Smooth muscle cell of the brain vasculature (primary cell): ENCODE data around the gene TANC1.

Experiments
- DNase-seq: peaks from one replicate; pipeline ENCODE4 v3.0.0-alpha.2; 2012; ENCODE audit warnings: low read depth, low spot score

TANC1 gene

DNA sequence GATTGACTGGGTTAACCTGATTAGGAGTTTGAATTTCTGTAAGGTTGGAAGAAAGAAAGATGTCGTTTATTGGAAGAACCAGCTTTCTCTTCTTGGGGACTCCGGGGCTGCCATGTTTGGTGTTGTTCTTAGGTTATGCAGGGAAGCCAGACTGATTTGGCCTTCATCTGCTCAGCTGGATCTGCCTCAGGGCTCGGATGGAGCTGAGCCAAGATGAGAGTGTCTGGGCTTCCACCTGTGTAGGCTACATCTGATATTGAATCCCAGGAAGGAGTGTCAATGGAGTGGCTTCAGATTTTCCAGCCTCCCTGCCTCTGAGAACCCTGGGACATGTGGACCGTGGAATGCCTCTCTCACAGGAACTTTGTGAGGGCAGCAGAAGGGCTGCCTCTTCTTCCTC is 192.0 kb downstream of the TANC1 start:
- no peak for DNase-seq

DNA sequence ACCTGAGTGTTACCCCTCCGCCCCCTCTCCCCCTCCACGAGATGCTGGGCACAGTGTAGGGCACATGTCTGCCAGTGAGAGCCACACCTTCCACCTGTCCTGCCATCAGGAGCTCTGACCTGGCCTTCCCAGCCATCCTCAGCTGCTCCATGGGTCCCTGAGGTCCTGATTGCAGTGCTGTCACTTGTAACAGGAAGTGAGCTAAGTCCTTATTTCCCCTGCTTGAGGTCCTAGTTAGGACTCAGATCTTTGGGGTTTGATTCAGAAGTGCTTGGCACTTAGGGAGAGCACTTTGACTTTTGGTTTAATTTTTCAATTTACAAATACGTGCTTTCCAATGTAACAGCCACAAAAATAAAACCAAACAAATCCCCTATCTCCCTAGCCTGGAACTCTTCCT is 192.5 kb downstream of the TANC1 start:
- no peak for DNase-seq

DNA sequence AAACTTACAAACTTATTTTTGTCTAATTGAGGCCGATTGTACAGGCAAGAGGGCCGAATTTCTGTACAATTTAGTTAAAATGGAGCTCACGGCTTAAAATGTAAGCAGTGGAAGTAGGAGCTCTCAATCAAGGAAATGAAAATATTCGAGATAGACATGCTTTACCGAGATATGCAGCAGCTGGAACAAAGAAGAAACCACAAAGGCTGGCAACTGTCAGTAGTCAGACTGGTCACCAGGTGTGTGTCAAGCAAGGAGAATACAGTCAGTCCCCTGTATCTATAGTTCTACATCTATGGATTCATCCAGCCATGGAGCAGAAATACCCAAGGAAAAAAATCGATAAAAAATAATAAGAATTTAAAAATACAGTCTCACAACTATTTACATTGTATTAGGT is 195.5 kb downstream of the TANC1 start:
- DNase-seq = no peak

DNA sequence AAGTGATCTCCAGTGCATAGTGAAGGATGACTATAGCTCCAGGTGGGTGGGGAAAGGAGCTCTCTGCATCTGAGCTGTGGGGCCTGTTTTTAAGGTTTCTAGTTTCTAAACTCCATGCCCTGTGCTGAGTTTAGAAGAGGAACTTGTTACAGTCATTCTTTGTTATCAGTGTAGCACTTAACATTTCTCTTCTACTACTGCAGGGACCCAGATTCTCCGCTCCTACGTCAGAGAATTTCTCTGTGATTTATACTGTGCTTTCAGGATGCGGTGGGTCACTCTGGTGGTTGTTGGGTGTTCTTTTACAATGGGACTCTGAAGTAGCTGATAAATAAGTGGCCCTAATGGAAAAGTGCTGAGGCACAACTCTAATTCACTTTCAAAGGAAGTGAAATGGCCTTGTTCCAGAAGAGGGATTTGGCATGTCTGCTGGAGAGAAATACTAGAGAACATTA is 196.0 kb downstream of the TANC1 start:
- DNase-seq = no peak

DNA sequence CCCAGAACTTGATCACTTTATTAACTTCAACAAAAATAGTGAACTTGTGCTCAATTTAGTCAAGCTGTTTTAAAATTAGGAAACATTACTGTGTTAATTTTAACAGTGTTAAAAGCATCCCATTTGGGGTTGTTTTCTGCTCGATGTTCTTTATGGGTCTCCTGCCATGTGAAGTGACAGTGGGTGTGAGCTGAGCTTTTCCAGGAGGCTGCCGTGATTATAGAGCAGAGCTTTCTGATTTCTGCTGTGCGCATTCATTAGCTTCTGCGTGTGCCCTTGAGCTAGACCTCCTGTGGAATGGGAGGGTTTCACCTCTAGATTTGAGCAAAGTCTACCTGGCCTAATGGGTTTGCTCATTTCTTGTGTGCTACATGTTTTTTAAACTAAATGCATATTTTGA is 196.6 kb downstream of the TANC1 start:
- DNase-seq = no peak

DNA sequence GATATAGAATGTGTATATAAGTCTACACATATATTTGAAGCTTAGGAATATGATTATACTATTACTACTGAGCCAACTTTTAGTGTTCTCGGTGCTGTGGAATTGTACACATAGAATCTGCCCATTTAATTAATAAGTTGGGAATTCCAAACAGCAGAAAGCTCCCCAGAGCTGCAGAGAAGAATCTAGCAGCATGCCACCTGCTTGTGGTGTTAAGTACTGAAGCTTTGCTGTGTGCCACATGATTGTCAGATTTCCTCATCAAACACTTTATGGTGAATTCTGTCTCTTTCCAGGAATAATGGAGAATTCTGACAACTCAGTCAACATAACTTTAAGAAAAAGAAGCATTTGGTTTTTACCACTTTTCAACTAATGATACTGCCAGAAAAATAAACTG is 200.3 kb downstream of the TANC1 start:
- DNase-seq = no peak

DNA sequence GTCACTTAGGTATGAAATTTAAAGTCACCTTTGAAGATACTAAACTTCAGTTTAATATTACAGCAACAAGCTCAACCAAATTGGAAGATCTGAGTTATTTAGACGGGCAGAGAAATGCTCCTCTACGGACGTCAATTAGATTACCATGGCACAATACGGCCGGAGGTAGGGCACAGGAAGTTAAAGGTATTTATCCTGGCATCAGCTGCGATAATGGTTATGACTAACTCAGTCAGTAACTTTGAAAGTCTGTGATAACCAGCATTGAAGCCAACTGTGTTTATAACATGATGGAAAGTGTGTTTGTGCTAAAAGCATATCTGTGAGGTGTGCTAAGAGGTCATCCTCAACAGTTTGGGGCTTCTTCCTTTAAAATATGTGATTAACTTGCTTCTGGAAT is 200.7 kb downstream of the TANC1 start:
- no peak for DNase-seq

DNA sequence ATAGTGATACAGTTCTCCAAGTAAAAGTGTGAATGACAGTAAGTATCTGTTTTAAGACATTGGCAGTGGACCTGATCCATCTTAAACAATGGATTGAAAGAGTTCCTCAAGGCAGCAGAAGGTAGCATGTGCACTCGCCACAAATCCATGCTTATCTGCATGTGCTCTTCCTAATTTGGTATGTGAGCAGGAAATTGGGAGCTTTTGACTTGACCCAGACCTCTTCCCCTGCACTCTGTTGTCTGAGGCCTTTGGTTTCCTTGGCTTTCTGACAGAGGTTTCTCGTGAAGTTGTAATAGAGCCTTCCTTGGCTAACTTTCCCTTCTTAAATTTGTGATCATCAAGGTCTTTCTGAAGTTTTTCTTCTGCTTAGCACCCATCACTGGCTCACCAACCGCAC is 204.0 kb downstream of the TANC1 start:
- DNase-seq = no peak

DNA sequence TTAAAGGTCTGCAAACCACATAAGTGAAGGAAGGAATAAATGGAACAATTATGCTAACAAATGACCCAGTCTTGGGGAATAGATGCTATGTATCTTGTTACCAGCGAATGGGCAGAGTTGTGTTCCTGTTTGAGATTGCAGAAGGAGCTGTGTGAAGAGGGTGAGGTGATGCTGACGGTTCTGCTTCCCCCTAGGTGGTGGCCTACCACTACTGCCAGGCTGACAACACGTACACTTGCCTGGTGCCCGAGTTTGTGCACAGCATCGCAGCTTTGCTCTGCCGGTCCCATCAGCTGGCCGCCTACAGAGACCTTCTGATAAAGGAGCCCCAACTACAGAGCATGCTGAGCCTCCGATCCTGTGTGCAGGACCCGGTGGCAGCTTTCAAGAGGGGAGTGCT is 206.3 kb downstream of the TANC1 start:
- no peak for DNase-seq

DNA sequence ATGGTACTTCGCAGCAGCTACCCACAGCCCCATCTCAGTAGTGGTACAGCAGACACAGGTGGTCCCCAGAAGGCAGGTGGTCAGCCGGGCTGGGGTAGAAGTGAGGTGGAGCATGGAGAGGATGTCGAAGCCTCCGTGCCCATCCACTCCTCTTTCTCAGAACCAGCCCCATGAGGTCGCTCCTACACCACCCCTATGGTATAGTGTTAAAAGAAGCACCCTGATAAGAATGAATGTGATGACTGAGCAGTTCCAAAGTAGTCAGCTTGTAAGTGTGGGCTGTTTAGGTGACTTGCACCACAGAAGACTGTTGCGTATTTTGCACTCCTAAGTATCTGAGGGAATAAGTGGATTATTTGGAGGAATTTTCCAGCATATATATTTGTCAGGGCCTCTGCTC is 206.7 kb downstream of the TANC1 start:
- no peak for DNase-seq

DNA sequence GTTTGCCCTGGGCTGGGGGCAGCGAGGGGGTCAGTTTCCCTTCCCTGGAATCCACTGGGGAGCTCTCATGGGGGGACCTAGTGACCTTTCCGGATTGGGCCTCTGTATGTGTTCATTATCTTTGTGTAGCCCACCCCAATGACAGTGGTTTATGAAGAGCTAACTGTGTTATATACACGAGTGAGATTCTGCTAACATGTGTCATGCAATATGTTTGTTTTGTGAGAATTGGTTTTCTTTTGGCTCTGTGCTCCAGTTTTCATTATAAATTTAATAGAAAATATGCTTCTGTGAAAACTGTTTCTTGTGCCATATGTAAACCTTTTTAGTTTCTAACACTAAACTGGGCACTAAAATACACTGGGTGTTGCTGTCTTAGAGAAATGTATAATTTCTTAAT is 207.5 kb downstream of the TANC1 start:
- DNase-seq = no peak

DNA sequence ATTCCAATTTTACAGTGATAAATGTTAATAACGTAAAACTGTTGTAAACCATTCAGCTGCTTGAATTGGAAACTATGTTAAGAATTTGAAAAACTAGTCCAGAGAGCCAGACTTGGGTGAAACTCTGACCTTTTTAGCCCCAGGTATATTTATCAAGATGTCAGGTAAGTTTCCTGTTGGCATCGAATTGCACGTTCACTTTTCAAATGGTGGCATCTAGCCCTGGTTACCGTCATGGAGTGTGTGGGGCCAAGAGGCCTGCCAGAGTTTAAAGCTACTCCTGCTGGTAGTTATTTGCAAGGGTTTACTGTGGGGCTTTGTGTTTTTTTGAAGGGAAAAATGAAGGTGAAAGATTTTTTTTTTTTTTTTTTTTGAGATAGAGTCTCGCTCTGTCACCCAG is 208.1 kb downstream of the TANC1 start:
- no peak for DNase-seq

DNA sequence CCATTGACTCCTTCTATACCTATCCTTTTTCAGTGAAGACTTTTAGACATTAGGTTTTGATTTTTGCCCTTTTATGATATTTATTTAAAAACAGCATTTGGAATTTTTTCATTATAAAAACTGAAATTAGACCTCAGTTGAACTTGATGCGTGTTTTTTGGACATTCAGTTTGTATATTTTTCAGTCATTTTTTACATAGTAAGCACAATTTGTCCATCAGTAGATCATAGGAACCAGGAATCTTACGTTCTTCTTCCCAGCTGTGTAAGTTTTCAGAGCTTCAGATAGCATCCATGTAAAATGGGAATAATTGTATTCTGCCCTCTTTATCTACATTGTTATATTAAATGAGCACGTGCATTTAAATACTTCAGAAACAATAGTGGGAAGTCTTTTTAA is 208.9 kb downstream of the TANC1 start:
- DNase-seq = no peak

DNA sequence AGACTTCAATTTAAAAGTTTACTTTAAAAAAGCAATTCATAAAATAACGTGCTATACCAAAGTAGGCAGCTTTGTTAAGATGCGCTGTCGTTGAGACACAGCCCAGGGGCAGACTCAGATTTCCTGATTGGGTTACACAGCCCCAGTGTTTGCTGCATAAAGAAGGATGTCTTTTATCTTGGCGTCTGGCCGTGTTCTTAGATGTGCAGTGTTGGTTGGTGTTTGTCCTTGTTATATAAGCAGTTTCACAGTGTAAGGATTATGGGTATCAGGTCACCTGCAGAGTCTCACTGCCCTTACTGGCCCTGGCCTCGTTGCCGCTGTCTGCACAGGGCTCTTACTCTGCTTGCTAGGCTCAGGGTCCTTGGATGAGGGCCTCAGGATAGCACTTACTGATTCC is 209.5 kb downstream of the TANC1 start:
- DNase-seq = no peak

DNA sequence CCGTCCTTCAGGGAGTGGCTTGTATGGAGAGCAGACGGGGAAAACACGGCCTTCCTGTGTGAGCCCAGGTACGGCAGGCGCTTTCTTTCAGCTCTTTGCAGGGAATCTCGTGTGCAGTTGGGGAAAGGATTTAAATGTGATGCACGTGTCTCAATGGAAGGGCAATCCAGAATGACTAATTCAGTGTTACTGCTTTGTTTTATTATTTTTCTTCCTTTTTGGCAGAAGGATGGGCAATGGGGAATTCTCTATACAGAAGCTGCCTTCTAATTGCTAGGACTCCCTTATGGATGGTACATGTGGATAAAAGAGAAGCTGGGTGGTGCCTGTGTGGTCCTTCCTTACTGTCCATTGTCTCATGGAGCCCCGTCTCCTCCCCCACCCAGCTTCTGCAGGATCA is 210.7 kb downstream of the TANC1 start:
- no peak for DNase-seq

DNA sequence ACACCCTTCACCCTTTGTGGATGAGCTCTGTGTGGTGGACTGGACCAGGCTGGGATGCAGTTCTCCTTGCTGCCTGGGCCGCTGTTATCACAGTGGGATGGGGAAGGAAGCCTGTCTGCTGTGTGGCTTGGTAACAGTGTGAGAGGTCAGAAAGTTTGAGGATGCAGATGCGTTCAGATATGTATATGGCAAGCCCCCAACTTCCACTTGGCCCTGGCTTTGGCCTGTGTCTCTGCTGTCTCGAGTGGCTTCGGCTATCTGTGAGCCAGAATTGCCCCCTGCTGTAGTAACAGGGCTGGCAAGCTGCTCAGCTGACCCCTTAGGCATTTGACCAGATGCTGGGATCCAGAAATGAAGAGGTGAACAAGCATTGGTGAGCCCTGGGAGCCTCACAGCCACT is 211.3 kb downstream of the TANC1 start:
- DNase-seq = no peak

DNA sequence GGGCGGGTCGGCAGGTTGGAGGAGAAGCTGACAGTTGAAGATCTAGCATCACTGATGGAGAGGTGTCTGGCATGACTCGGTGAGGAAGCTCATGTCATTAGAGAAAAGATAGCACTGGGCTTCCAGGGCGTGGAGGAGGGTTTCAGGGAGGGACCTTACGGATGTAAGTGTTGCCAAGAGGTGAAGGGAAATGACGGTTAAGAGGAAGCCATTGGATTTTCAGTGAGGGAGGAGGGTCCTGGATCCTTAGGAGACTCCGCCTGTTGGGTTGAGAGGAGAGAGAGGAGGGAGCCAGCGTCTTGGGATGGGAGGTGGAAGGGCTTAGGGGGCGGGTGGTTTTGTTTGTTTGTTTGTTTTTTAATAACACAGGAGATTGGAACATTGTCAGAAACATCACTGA is 214.9 kb downstream of the TANC1 start:
- no peak for DNase-seq

DNA sequence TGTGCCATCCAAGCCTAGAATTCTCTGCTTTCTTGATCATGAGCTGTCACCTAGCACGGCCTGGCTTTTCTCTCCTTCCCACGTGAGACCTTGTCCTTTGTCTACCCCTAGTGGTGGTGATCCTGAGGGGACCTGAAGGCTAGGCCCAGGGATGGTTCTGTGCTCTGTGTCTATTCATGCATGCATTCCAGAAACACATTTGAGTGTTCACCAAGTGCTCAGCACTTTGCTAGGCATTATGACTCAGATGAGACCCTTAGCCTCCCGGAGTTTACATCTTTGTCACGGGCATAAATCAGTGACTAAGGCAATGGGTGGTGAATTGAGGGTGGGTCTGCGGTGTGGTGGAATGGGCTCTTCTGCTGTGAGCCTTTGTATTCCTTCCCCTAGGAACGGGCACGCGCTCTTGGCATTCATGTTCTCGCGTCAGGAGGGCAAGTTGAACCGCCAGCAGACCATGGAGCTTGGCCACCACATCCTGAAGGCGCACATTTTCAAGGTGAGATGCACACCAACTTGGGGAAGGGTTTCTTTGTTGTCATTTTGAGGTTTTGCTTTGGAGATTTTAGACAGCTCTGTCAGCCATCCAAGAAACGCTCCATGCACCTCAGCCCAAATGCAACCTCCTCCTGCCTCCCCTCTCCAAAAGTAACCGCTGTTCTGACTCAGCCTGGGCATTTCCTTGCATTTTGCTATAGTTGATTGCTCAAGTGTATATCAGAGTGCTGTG is 217.1 kb downstream of the TANC1 start:
- no peak for DNase-seq

DNA sequence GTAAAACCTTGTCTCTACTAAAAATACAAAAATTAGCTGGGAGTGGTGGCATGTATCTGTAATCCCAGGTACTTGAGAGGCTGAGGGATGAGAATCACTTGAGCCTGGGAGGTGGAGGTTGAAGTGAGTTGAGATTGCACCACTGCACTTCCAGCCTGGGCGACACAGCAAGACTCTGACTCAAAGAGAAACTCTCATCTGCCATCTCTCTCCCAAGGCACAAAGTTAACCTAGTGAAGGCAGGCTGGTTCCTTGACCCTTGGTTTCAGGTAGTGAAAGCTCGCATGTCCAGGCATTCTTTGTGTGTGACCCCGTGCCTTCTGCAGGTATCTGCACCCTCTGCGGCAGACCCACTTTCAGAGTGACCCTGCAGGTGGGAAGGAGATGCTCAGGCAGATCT is 218.0 kb downstream of the TANC1 start:
- no peak for DNase-seq

DNA sequence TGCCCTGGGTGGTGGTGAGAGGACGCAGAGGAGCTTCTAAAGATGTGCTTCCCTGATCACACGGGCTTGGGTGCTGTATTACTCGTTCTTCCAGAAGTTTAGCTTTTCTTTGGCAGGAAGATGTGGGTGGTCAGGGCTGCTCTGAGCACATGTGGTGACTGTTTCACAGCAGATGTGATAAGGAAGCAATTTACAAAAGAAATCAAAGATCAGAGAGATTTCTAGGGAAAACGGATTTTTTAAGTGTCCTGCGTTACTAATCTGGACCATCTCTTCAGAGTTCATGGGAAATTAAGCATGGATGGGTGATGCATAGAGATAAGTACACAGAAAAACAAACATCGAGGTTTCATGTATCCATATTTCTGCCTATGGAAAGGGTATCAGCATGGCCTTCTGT is 218.7 kb downstream of the TANC1 start:
- no peak for DNase-seq

DNA sequence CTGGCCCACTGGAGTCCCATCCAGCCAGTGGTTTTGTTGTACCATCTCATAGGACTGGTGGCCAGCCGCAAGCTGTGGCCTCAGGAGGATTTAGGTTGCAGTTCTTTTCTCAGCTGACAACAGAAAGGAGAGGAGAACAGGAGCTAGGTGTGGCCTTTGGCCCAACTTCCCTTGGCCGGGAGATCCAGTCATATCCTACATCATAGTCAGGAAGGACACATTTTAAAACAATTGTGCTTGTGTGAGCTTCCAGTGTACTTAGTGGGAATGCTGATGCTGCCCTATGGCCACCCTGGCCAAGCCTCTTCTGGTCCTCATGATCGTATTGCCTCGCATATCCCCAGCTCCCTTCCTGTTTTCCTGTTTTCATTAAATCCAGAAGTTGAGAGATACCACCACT is 220.0 kb downstream of the TANC1 start:
- no peak for DNase-seq

DNA sequence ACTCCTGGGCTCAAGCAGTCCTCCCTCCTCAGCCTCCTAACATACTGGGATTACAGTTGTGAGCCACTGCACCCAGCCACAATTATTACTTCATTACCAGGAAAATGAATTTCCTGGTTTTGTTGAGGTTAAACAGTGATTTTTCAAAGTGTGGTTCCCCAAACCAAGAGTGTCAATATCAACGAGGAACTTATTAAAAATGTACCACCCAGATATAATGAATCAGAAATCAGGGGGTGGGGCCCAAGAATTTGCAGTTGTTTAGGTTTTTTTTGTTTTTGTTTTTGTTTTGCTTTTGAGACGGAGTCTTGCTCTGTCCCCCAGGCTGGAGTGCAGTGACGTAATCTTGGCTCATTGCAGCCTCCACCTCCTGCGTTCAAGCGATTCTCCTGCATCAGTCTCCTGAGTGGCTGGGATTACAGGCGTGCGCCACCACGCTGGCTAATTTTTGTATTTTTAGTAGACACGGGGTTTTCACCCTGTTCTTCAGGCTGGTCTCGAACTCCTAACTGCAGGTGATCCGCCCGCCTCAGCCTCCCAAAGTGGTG is 224.0 kb downstream of the TANC1 start:
- DNase-seq = no peak

DNA sequence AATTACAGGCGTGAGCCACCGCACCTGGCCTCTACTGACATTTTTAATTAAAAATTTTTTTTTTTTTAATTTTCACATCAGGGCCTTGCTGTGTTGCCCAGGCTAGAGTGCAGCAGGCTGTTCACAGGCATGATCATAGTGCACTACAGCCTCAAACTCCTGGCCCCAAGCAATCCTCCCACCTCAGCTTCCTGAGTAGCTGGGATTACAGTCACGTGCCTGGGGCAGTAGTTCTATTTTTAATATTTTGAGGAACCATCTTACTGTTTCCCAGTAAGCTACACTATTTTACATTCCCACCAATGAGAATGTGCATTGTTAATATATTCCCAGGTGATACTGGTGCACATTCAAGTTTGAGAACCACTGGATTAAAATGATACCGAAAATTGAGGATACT is 225.4 kb downstream of the TANC1 start:
- no peak for DNase-seq

DNA sequence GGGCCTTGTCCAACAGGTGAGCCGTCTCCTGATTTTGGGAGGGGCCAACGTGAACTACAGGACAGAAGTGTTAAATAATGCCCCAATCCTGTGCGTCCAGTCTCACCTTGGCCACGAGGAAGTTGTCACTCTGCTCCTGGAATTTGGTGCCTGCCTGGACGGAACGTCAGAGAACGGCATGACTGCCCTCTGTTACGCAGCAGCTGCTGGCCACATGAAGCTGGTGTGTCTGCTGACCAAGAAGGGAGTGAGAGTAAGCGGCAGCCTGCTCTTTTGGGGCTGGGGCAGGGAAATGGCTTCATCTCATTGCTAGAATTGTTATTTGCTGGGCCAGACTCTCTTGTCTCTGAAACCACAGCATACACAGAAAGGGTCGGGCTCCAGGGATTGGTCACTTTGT is 225.8 kb downstream of the TANC1 start:
- DNase-seq = no peak
